Measurements from ENCODE around the gene BMPER.

DNA sequence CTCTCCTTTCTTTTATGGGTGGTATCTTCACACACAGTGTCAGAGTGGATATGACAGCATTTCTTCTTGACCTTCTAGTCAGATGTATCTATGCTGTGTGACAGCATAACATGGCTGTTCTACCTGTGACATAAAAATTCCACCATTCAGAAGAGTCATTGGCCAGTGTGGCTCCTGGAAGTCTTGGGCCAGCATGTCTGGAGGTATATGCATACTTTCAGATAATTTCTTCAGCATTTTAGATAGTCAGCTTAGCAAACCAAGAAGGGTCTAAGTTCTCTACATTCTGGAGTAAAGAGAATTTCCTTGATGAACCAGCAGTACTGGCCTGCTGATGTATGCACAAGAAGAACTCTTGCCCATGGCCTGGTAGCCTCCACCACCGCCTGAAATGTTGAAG, 179.3 kb downstream of the BMPER start:
- TF ChIP-seq, protein P1, sequence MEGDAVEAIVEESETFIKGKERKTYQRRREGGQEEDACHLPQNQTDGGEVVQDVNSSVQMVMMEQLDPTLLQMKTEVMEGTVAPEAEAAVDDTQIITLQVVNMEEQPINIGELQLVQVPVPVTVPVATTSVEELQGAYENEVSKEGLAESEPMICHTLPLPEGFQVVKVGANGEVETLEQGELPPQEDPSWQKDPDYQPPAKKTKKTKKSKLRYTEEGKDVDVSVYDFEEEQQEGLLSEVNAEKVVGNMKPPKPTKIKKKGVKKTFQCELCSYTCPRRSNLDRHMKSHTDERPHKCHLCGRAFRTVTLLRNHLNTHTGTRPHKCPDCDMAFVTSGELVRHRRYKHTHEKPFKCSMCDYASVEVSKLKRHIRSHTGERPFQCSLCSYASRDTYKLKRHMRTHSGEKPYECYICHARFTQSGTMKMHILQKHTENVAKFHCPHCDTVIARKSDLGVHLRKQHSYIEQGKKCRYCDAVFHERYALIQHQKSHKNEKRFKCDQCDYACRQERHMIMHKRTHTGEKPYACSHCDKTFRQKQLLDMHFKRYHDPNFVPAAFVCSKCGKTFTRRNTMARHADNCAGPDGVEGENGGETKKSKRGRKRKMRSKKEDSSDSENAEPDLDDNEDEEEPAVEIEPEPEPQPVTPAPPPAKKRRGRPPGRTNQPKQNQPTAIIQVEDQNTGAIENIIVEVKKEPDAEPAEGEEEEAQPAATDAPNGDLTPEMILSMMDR (IDR thresholded peaks at IDR 0.05; ENCODE audit: poor library complexity, severe bottlenecking), result no peak
- TF ChIP-seq POLR2AphosphoS5 (IDR thresholded peaks at IDR 0.05) (no peak), EP300 (conservative IDR thresholded peaks at IDR 0.05; ENCODE audit: poor library complexity, severe bottlenecking) (no peak), EZH2 (IDR thresholded peaks at IDR 0.05; ENCODE audit: borderline replicate concordance, insufficient read depth, low read length, poor library complexity, severe bottlenecking) (no peak), RAD21 (conservative IDR thresholded peaks at IDR 0.05) (no peak), TAF1 (IDR thresholded peaks at IDR 0.05; ENCODE audit: low read depth) (no peak), SMC3 (conservative IDR thresholded peaks at IDR 0.05; ENCODE audit: poor library complexity) (no peak)
- TF ChIP-seq, protein P2, sequence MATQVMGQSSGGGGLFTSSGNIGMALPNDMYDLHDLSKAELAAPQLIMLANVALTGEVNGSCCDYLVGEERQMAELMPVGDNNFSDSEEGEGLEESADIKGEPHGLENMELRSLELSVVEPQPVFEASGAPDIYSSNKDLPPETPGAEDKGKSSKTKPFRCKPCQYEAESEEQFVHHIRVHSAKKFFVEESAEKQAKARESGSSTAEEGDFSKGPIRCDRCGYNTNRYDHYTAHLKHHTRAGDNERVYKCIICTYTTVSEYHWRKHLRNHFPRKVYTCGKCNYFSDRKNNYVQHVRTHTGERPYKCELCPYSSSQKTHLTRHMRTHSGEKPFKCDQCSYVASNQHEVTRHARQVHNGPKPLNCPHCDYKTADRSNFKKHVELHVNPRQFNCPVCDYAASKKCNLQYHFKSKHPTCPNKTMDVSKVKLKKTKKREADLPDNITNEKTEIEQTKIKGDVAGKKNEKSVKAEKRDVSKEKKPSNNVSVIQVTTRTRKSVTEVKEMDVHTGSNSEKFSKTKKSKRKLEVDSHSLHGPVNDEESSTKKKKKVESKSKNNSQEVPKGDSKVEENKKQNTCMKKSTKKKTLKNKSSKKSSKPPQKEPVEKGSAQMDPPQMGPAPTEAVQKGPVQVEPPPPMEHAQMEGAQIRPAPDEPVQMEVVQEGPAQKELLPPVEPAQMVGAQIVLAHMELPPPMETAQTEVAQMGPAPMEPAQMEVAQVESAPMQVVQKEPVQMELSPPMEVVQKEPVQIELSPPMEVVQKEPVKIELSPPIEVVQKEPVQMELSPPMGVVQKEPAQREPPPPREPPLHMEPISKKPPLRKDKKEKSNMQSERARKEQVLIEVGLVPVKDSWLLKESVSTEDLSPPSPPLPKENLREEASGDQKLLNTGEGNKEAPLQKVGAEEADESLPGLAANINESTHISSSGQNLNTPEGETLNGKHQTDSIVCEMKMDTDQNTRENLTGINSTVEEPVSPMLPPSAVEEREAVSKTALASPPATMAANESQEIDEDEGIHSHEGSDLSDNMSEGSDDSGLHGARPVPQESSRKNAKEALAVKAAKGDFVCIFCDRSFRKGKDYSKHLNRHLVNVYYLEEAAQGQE (IDR thresholded peaks at IDR 0.05; ENCODE audit: borderline replicate concordance), result no peak

All from neural cell (in vitro differentiated cells).